H9 (cell line): ENCODE data around the gene KRTAP5-7. TPM values are rescaled to one million over a fixed set of nuclear protein-coding genes. Genes with fewer than 3 reads are reported as not detected.

Experiments used
- DNase-seq: peaks from one replicate; pipeline ENCODE4 v3.0.0-alpha.2; 2017
- H2AFZ ChIP-seq: one replicate; pipeline ENCODE4 v1.6.1; 2013; ENCODE audit warnings: mild to moderate bottlenecking, low read length, control low read depth, moderate library complexity
- H2AK5ac ChIP-seq: 2 replicates; pipeline ENCODE4 v1.6.1; 2013; ENCODE audit warnings: low read length, control low read depth, mixed read lengths; ENCODE audit not compliant: insufficient read length
- H2BK120ac ChIP-seq: one replicate; pipeline ENCODE4 v1.6.1; 2013; ENCODE audit warnings: low read depth, mild to moderate bottlenecking, low read length, control low read depth, inconsistent platforms; ENCODE audit not compliant: poor library complexity, severe bottlenecking
- H2BK12ac ChIP-seq: 2 replicates; pipeline ENCODE4 v1.6.1; 2013; ENCODE audit warnings: low read length, control low read depth, mixed read lengths, low read depth; ENCODE audit not compliant: insufficient read length
- H2BK15ac ChIP-seq: 2 replicates; pipeline ENCODE4 v1.6.1; 2013; ENCODE audit warnings: low read depth, low read length, control low read depth
- H2BK20ac ChIP-seq: one replicate; pipeline ENCODE4 v1.6.1; 2013; ENCODE audit warnings: low read depth, mild to moderate bottlenecking, low read length, control low read depth, inconsistent platforms; ENCODE audit not compliant: poor library complexity, severe bottlenecking
- H2BK5ac ChIP-seq: 2 replicates; pipeline ENCODE4 v1.6.1; 2013; ENCODE audit warnings: low read length, control low read depth, mixed read lengths; ENCODE audit not compliant: insufficient read length
- H3K14ac ChIP-seq: 2 replicates; pipeline ENCODE4 v1.6.1; 2013; ENCODE audit warnings: low read length, control low read depth; ENCODE audit not compliant: insufficient read depth
- H3K18ac ChIP-seq: 2 replicates; pipeline ENCODE4 v1.6.1; 2013; ENCODE audit warnings: low read depth, mild to moderate bottlenecking, mixed read lengths, low read length, control low read depth; ENCODE audit not compliant: insufficient read length
- H3K23ac ChIP-seq: 2 replicates; pipeline ENCODE4 v1.6.1; 2013; ENCODE audit warnings: low read length, control low read depth, mixed read lengths, low read depth; ENCODE audit not compliant: insufficient read length
- H3K23me2 ChIP-seq: 2 replicates; pipeline ENCODE4 v1.6.1; 2013; ENCODE audit warnings: low read depth, mild to moderate bottlenecking, mixed read lengths, low read length, control low read depth; ENCODE audit not compliant: insufficient read length, poor library complexity, severe bottlenecking
- H3K27ac ChIP-seq: 2 replicates; pipeline ENCODE4 v1.5.1; 2013; ENCODE audit warnings: low read length, control low read depth, mixed read lengths, low read depth; ENCODE audit not compliant: insufficient read length
- H3K27me3 ChIP-seq: 2 replicates; pipeline ENCODE4 v1.6.1; 2013; ENCODE audit warnings: low read length, control low read depth, inconsistent platforms; ENCODE audit not compliant: insufficient read depth
- H3K4ac ChIP-seq: 2 replicates; pipeline ENCODE4 v1.6.1; 2013; ENCODE audit warnings: low read depth, mild to moderate bottlenecking, control low read depth, inconsistent platforms, low read length, moderate library complexity
- H3K4me1 ChIP-seq: 2 replicates; pipeline ENCODE4 v1.6.1; 2013; ENCODE audit warnings: low read length, control low read depth, inconsistent platforms; ENCODE audit not compliant: insufficient read depth
- H3K4me2 ChIP-seq: 2 replicates; pipeline ENCODE4 v1.6.1; 2013; ENCODE audit warnings: low read length, control low read depth, mixed read lengths; ENCODE audit not compliant: insufficient read length, insufficient read depth
- H3K56ac ChIP-seq: 2 replicates; pipeline ENCODE4 v1.6.1; 2013; ENCODE audit warnings: low read depth, mild to moderate bottlenecking, mixed read lengths, low read length, control low read depth; ENCODE audit not compliant: insufficient read length
- H3K79me1 ChIP-seq: 2 replicates; pipeline ENCODE4 v1.6.1; 2013; ENCODE audit warnings: low read depth, mild to moderate bottlenecking, moderate library complexity, low read length, control low read depth, inconsistent platforms; ENCODE audit not compliant: insufficient read depth, poor library complexity, severe bottlenecking
- H3K79me2 ChIP-seq: 2 replicates; pipeline ENCODE4 v1.6.1; 2013; ENCODE audit warnings: low read length, control low read depth, inconsistent platforms; ENCODE audit not compliant: insufficient read depth
- H3K9ac ChIP-seq: 2 replicates; pipeline ENCODE4 v1.6.1; 2013; ENCODE audit warnings: low read length, control low read depth, mixed read lengths; ENCODE audit not compliant: insufficient read length; ENCODE audit errors: extremely low read depth
- H3K9me3 ChIP-seq: one replicate; pipeline ENCODE4 v1.6.1; 2013; ENCODE audit warnings: low read depth, low read length, inconsistent platforms; ENCODE audit not compliant: control insufficient read depth
- H3T11ph ChIP-seq: one replicate; pipeline ENCODE4 v1.6.1; 2013; ENCODE audit warnings: mild to moderate bottlenecking, low read length, control low read depth, inconsistent platforms
- H4K20me1 ChIP-seq: one replicate; pipeline ENCODE4 v1.6.1; 2013; ENCODE audit not compliant: control insufficient read depth, insufficient read length, insufficient read depth
- H4K5ac ChIP-seq: 2 replicates; pipeline ENCODE4 v1.6.1; 2013; ENCODE audit warnings: low read depth, mild to moderate bottlenecking, mixed read lengths, low read length, control low read depth; ENCODE audit not compliant: insufficient read length
- H4K8ac ChIP-seq: replicated peaks from 2 replicates; pipeline ENCODE4 v1.6.1; 2013; ENCODE audit warnings: low read length, control low read depth, mixed read lengths, low read depth; ENCODE audit not compliant: insufficient read length
- H4K91ac ChIP-seq: 2 replicates; pipeline ENCODE4 v1.6.1; 2013; ENCODE audit warnings: low read depth, mild to moderate bottlenecking, moderate library complexity, mixed read lengths, low read length, control low read depth; ENCODE audit not compliant: insufficient read length
- H3K27ac Mint-ChIP-seq, 3 experiments: 2 replicates in 2 of 3; 3 replicates in 1 of 3; pipeline ENCODE4 v1.8.0; 2020 to 2021; ENCODE audit warnings: mixed read lengths in 3 of 3, mild to moderate bottlenecking in 1 of 3, moderate library complexity in 1 of 3
- H3K27me3 Mint-ChIP-seq: 2 replicates; pipeline ENCODE4 v1.8.0; 2021; ENCODE audit warnings: low read depth, mild to moderate bottlenecking, moderate library complexity, mixed read lengths
- H3K36me3 Mint-ChIP-seq, 3 experiments: 2 replicates in 2 of 3; 3 replicates in 1 of 3; pipeline ENCODE4 v1.8.0; 2020 to 2021; ENCODE audit warnings: low read depth in 3 of 3, mixed read lengths in 3 of 3; ENCODE audit not compliant: insufficient read depth in 1 of 3
- H3K4me1 Mint-ChIP-seq, 2 experiments: 2 replicates each; pipeline ENCODE4 v1.8.0; 2020; ENCODE audit warnings: mixed read lengths in 2 of 2
- H3K4me3 Mint-ChIP-seq, 2 experiments: 2 replicates in 1 of 2; 3 replicates in 1 of 2; pipeline ENCODE4 v1.8.0; 2020 to 2021; ENCODE audit warnings: mild to moderate bottlenecking in 2 of 2, mixed read lengths in 2 of 2, moderate library complexity in 1 of 2
- H3K9me3 Mint-ChIP-seq, 2 experiments: 2 replicates in 1 of 2; 3 replicates in 1 of 2; pipeline ENCODE4 v1.8.0; 2020; ENCODE audit warnings: mild to moderate bottlenecking in 2 of 2, mixed read lengths in 2 of 2, moderate library complexity in 1 of 2
- CTCF ChIP-seq: fragments of 200-600 bp; sonication (generic); conservative IDR thresholded peaks from 3 replicates; pipeline ENCODE4 v1.8.0; 2021; ENCODE audit warnings: antibody characterized with exemption, mild to moderate bottlenecking
- WGBS: extraction: QIAGEN DNeasy Blood & Tissue Kit; methylation state at CpG from one replicate; pipeline ENCODE4 v1.1.7; 2013; ENCODE audit warnings: missing lambda C conversion rate, low lambda C conversion rate, mixed read lengths; ENCODE audit not compliant: insufficient read length; ENCODE audit errors: extremely low coverage; 5-methylcytosine and 5-hydroxymethylcytosine counted together
- total RNA-seq: library from RNA; stranded (reverse); gene quantifications from 2 replicates; pipeline ENCODE4 v1.2.1, GENCODE V29; 2021

KRTAP5-7 gene
- total RNA-seq, 1 experiment from 2014 or later: not detected

GRCh38 chr11:71495286-71496230 is 31.5 kb upstream of the KRTAP5-7 start:
- H3K4me3 Mint-ChIP-seq: no peak overlapping the region
- Histone ChIP-seq H4K8ac (no peak overlapping the region), H3K9ac (no peak overlapping the region)

More at GRCh38 chr11:71495286-71496230, 31.5 kb upstream of the KRTAP5-7 start:
- Histone ChIP-seq H2AFZ (no peak overlapping the region), H4K5ac (no peak overlapping the region), H3K9me3 (no peaks in the 10 kb centered on the region), H2BK20ac (no peak overlapping the region), H2BK120ac (no peak overlapping the region), H3K4me1 (no peaks in the 10 kb centered on the region), H3K4ac (no peak overlapping the region), H2AK5ac (no peak overlapping the region), H3K27me3 (no peaks in the 10 kb centered on the region), H3K4me2 (no peak overlapping the region), H3K27ac (no peak overlapping the region), H3K79me1 (no peaks in the 10 kb centered on the region), H2BK15ac (no peak overlapping the region), H3K79me2 (no peaks in the 10 kb centered on the region), H2BK5ac (no peak overlapping the region), H3K56ac (no peak overlapping the region), H4K91ac (no peak overlapping the region), H3K18ac (no peak overlapping the region), H3K14ac (no peak overlapping the region; the same call in 1 of the 2 replicates), H3T11ph (no peak overlapping the region), H2BK12ac (no peak overlapping the region), H3K23ac (no peak overlapping the region), H3K23me2 (no peaks in the 10 kb centered on the region), H4K20me1 (no peaks in the 10 kb centered on the region)
- Mint-ChIP-seq H3K27ac (no peak overlapping the region; a peak in 1 of 7 replicates), H3K9me3 (peaks cover 0 to 3% of the 10 kb centered on the region in 2 experiments; a peak in 1 of 5 replicates), H3K4me1 (no peaks in the 10 kb centered on the region), H3K36me3 (peaks cover 18 to 86% (median 38%) of the 10 kb centered on the region in 3 experiments), H3K27me3 (no peaks in the 10 kb centered on the region)
- TF ChIP-seq CTCF: no peak
- WGBS: no CpG with 5 or more reads among the region's 20 CpGs
- DNase-seq: no peak
